HG03575 (cell line): ENCODE measurements around the gene ARSB.

Experiments used
- ATAC-seq: cut with Tn5 transposase; IDR thresholded peaks from one replicate; pipeline ENCODE4 v1.9.1; 2021; ENCODE audit not compliant: unreplicated experiment, insufficient number of reproducible peaks, low FRiP score; ENCODE audit errors: extremely low read depth

Gene ARSB

DNA sequence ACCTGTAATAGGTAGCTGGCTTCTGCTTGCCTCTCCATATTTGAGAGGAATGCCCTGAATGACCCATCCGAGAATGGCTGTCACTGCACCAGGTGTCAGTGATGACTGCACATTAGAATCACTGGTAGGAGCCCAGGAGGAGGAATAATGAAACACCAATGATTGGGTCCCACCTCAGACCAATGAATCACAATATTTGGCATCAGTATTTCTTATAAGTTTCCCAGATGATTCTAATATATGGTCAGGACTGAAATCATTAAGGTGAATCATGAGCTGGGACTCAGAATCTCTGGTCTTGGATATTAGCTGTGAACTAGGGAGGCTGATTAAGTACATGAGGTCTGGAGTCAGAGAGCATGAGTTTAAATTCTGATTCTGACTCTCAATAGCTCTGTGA, 23.4 kb downstream of the ARSB start:
- no peak for ATAC-seq

DNA sequence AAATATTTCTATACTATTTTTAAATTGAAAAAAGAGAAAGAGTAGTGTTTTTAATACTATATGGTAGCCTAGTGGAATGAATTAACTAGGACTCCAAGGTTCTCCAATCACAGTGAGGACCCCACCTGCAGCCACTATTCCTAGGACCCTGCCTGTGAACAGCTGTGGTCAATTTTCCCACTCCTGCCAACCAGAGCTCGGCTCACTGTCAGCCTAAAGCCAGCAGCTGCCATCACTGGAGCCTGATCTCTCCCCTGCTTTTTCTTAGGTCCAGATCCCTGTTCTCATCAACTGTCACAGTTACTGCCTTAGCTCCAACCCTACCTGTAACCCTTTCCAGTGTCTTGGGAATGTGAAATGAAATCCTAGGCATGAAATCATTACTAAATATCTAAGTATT, 25.3 kb downstream of the ARSB start:
- ATAC-seq, result no peak

DNA sequence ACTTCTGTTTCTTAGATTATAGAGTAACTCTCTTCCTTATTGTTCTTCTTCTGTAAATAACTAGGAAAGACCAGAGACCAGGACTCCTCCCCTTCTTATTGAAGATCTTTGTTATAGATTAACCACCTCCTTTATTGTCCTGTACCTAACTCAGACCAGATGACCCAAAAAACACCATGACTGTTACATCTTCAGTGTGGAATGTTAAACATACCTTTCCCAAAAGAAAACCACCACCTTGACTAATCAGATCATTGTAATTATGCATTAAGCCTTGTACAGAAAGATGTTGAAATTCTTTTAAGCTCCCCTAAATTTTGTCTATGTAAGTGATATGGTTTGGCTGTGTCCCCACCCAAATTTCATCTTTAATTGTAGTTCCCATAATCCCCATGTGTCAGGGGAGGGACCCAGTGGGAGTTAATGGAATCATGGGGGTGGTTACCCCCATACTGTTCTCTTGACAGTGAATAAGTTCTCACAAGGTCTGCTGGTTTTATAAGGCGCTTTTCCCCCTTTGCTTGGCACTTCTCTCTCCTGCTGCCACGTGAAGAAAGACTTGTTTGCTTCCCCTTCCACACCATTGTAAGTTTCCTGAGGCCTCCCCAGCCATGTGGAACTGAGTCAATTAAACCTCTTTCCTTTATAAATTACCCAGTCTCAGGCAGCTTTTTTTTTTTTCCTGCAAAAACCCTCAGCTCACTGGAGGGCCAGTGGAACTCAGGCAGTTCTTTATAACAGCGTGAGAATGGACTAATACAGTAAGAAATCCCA, 26.3 kb downstream of the ARSB start:
- no peak for ATAC-seq

DNA sequence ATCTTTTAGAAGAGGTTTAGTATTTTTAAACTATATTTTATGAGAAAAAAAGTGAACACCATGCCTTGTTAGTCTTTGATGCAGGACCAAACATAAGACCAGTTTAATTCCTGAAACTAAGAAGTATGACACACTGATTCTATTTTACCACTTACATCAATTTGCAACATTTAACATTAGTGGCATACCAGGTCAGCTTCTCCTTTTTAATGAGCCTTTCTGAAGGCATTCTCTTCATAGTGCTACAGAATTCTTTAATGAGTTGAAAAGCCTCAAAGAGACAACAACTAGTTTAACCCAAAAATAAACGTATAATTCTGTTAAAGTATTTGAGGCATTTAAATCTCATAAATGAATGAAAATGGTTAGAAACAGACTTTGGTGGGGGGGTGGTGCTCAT, 28.2 kb downstream of the ARSB start:
- ATAC-seq, result no peak

DNA sequence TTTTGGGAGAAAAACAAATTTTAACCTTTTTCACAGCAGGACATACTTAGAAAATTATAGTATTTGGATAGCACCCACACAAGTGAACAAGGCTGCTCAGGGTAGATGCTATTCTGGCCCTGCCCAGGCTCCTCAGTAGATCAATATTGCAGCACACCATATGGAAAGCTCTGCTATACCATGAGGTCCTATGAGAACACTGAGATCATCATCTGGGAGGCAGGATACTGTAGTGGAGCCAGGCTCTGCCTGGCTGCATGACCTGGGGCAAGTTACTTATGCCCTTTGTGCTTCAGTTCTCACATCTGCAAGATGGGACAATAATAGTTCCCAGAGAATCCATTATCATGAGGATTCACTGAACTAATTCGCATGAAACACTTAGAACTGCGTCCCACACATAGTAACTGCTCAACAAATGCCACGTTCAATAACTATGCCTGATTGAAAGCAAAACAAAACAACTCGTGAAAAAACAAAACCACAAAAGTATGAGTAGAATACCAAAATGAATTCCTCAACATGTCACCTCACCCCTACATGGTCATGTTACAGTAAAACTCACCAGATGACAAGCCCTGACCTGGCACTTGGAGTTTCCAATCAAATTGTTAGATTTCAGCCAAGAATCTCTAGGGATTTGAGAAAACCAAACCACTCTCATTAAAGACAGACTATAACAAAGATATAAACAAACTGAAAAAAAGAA, 31.9 kb downstream of the ARSB start:
- ATAC-seq, result no peak

DNA sequence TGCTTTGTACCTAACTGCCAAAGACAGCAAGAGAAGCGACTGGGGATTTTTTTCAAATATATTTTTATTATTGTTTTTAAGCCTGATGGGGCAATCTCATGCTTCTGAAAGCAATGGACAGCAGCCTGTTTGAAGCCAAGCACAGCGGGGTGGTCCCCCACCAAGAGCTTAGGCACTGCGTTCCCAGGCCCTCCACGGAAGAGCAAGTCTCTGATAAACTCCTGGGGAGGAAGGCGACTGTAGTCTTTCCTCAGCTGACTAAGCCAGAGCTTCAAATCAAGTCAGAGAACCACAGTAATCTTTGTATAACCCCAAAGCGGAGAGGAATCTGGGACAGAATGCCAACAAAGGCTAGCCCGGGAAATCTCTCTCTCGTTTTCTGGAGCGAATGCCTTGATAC, 54.4 kb downstream of the ARSB start:
- ATAC-seq, result no peak

DNA sequence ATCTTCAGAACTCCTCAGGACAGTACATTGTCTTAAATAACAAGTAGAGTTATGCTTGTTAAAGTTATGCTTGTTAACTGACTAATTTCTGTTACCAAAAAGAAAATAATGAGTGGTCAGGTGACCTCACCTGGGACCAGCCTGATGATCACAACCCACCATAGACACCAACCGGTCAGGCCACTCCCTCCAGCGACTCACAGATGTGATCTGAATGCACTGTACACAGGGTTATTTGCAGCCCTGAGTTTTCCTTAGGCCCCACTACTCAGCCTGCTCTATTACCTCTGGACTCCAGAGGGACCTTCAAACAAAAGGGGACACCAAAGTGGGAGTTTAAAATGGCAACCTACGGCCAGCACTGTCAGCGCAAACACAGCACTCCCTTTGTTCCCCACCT, 55.3 kb downstream of the ARSB start:
- no peak for ATAC-seq

DNA sequence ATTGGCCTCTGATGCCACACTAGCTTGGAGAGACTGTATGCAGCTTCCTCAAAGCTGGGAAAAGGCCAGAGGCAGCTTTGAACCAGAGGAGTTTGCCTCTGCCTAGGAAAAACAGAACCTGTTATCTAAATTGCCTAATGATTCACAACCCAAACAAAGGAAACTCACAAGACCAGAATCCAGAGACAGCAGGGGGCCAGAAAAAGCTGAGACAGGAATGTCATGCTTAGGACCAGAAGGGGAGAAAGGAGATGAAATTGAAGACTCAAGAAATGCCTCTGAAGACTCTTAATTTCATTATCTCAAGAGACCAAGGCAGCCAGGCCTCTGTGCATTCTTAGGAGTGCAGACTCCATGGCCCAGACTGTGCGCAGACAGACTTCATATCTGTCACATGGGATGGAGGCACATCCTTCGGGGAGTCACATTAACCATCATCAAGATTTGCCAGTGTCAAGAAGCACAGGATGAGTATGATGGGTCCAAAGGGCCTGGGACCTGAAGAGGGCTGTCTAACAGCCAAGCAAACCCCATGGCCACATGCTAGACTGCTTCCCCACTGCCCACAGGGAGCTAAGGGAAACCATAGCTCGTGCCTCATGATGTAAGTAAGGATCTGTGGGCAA, 57.3 kb downstream of the ARSB start:
- ATAC-seq, result no peak

DNA sequence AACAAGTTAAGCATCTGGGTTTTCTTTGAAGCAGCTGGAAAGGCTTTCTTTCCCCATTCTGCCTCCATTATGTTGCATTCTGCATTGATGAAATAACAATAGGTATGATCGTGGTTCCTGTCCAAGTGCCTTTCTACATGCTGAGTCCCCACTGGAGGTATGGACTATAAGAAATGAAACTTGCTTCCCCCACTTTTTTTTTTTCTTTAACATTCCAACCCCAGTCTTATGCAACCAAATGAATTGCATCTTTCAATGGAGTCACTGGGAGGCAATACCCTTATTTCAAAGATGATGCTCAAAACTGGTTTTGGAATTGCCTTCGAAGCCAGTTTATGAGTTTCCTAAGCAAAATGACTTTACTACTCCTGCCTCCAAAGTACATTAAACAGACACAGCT, 58.9 kb downstream of the ARSB start:
- no peak for ATAC-seq

DNA sequence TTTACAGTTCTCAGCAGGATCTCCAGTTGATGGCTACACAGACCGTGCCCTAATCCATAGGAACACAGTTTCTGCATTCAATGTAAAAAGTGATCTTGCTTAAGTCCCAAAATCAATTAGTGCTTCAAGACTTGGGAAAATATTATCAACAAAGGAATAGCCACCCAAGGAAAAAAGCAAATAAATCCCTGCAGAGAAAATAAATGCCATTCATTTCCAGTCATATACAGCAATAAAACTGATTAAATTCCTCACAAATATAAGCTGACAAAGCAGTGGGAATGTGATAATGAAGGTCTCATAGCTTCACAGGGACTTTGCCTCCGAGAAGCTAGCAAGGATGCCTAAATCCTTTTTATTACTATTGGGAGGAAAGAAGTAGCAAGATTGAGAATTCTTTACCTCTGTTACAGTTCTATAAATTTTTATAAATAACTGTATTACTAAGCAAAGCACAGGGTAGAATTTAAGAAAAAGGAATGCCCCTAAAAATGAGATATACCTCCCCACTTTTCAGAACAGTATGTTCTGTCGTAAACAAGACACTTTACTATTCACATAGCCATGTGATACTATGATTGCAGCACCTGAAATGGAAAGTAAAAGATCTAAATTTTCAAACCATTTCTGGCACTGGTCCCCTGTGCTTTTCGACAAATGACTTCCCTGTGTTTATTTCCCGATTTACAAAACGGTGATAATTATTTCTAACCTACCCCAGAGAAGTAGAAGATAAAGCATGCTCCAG, 59.8 kb downstream of the ARSB start:
- no peak for ATAC-seq

DNA sequence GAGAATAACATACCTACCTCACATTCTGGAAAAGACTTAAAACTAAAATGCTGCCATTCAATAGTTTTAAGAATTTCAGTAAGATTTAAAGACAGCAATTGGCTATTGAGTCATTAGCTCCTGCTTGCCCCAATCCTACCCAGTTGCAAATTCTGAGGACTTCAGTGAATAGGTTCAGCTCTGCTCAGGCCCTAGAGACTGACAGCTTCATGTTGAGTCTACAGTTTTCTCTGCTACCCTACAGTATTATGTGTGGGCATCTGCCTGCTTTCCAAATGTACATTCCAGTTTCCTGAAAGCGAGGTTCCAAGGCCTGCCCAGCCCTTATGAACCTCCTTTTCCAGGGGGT, 61.5 kb downstream of the ARSB start:
- no peak for ATAC-seq

DNA sequence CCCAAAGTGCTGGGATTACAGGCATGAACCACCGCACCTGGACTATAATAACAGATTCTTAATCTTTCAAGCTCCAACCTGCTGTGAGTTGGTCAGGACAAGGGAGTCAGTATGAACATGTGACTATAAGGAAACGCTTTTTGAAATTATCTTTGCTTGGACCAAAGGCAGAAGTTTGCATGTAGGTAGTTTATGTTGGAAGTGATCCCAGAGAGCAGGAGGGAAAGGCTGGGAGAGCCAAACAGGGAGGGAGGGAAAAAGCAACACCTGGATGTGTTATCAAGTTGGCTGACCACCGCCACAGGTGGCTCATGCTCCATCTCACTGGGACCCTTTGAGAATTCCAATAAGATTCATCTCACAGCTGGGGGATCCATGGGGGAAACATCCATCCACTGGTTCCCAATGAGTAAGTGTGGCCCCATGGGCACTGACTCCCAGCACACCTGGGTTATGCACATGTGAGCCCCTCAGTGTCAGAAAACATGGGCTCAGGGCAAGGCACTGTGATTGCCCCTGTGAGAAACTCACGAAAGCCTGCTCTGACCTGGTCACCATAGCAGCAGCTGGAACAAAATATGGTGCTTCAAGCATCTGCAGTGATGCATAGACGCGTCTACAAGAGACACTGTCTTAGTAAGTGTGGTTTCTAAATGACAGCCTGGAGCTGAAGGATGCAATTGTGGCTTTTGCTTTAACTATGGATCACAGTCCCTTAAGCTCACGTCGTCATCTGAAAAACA, 62.1 kb downstream of the ARSB start:
- ATAC-seq, result no peak

DNA sequence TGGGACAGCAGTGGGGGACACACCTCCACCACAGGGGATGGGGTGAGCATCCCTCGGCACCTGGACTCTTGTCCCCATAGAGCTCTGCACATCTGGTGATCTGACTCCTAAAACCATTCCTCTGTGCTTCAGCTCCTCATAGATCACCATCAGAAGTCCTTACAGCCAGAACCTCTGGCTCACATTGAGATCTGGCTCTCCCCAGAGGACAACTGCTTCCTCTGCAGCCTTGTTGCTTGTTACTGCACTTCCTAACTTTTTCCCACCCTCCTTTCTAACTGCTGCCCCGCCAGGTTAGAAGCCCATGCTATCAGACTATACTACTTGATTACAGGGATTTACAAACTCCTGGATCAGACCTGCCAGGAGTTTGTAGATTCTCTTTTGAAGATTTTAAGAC, 64.5 kb downstream of the ARSB start:
- ATAC-seq, result no peak

DNA sequence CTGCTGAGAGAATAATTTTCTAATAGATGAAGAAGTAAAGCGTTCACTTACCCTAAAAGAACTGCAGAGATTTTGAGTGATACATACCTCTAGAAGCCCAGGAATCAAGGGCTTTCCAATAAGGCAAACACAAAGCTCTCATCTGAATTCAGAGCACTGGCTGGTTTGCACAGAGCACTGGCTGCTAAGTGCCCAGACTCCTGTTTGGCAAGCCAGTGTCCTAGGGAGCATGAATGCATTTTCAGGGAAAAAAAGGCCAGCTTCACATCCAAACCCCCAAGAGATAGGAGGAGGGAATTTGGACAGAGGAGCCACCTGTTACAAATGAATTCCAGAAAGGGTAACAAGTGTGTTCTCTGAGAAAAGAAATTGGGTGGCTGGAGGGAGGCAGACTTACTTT, 65.3 kb downstream of the ARSB start:
- no peak for ATAC-seq

DNA sequence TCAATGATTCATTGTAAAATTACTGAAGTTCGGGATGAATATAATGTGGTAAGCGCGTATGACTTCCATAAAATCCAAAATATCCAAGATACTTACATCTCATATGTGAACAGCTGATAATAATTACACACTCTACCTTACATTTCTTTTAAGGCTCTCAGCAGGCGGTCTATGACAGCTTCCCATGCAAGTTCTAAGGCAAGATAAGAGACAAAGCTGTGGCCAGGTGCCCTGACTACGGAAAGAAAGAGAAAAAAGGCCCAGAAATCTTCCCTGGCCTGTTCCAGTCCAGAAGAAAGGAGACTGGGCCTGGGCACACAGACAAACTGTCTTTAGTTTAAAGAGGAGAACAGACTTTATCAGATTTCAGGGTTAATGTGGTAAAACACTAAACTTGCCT, 69.1 kb downstream of the ARSB start:
- ATAC-seq, result no peak

DNA sequence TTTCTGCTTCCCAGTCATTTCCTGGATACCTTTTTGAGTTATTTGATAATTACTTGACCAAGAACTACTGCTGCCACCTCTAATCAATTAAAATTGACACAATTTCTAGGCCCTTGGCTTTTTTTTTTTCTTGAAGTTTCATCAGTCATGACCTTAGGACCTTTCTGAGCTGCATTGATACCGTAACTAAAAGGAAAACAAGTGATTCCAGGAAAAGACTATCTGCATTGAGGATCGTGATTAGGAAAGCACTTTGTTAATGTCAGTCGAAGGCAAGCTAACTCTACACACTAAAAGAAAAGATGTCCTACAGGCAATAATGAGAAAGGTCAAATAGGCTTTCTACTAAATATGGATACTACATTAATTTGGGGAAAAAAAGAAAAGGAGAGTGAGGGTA, 69.9 kb downstream of the ARSB start:
- ATAC-seq, result no peak

DNA sequence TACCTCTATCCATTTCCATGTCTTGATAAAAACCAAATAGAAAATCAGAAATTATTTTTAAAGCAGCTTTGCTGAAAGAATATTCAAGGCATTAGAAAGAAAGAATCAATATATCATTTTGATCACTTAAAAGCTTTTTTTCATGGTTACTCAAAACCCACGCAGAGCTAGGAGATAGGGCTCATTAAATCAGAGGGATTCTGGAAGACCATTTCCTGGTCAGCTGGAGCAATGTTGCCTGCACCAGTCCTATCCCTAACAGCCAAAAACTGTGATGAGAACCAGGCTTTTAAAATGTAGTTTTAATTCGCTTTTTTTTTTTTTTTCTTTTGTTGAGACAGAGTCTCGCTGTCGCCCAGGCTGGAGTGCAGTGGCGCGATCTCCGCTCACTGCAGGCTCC, 72.3 kb downstream of the ARSB start:
- no peak for ATAC-seq

DNA sequence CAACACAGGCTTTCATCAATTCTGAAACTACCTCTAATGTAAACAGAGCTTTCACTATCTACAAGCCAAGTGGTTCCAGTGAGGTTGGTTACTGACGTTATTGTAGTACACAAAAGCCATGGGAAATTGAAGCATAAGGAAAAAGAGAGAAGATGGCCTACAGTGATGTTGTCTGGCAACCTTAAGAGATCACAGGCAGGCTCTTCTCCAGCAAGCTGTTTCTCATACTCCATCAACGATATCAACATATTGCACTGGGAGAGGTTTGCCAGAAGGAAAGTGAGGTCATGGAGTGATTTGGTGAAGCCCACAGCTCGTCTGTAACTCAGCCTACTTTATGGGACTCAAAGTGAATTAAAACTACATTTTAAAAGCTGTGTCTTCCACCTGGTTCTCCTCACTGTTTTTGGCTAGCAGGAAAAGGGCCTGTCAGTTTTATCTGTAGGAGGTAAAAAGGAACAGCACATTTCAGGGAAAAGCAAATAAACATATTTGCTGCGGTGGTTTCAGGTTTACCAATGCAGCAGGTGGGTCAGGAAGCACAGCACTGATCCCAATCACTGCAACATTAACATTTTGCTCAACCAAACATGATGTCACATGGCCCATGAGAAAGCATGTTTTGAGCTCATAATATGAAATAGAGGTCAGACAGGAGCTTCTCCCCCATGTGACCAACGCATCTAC, 72.9 kb downstream of the ARSB start:
- no peak for ATAC-seq
